HuH-7 (cell line): ENCODE measurements around the gene IGIP.

Experiments used
- DNase-seq: peaks from one replicate; pipeline ENCODE4 v3.0.0; 2011; ENCODE audit warnings: low spot score

IGIP gene

DNA sequence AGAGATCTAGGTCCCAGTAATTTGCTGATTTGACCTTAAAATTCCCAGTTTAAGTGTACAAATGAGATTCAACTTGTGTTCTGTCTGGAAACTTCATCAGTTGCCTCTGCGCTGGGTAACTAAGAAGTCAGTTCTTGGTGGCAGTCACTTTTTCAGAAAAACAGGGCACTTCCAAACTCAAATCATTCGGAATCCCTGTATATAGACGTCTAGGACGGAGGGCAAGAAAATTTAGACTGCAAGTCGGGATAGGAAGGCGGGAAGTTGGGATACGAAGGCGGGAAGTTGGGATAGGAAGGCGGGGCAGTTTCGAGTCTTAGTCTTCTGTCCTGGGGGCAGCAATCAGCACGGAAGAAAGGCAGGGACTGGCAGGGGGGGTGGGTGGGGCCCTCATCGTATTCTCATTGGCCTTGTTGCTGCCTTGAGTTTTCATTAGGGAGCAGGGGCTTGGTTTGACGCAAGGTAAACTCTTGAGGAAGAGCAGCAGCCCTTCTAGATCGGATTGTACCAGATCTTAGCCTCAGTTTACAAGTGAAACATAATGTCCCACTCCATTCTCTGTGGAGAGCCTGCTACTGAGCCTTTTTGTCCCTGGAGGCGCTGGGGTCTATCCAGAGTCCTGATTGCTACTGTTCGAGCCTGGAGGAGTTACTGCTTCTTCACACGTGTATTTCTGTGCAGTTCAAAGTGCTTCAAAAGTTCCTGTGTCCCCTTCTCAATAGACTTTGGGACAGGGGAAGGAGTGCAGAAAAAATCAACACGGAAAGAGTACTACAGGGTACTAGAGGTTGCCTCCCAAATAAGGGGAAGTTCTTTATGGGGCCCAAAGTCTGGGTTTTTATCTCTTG is 14.5 kb upstream of the IGIP start:
- DNase-seq = no peak

DNA sequence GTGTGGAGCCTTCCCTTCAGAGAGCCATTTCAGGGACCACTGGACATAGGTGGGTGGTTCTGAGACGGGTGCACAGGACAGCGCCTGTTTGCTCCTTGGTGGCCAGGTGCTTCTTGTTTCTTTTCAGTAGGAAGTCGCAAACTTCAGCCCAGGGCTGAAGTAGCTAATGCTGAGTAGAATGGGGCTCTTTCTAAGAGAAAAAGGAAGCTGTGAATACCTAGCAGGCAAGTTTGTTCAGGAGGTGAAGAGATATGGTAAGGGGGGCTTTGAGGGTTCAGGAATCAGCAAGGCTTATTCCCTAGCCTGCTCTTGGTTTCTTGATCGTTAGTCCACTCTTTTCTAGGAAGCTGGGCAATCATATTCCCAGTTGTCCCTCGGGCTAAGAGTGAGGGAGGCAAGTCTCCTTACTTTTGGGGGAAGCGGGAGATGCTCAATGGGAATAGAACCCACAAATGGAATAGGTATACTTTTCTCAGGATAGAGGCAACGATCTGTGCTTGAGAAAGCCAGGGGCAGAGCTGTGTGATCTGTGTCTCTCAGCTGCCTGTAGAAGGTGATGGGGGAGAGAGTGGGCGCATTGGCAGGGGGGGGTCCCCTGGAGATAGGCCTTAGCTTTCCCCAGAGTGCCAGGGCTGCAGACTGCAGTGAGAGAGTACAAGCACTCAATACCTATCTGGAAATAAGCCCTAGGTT is 13.7 kb upstream of the IGIP start:
- DNase-seq = no peak

DNA sequence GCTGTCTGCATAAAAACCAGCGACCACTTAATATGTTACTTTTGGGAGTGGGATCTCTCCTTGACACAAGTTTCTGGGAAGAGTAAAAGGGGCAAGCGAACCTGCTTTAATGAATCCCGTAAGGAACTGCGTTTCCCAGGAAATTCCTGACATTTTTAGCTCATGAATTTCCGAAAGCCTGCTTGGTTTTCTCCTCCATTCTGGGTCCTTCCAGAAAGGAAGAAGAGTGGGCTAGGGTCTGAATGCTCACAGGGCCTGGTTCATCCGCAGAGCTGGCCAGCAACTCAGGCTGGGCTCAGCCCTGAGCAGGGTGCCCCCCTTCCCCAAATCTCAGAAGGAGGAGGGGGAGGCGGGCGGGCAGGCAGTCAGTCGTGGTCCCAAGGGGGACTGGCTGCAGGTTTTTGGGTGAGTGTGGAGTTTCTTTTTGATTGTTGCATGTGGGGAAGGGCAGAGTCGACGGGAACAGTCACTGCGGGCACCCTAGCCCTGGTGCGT is 13.0 kb upstream of the IGIP start:
- no peak for DNase-seq

DNA sequence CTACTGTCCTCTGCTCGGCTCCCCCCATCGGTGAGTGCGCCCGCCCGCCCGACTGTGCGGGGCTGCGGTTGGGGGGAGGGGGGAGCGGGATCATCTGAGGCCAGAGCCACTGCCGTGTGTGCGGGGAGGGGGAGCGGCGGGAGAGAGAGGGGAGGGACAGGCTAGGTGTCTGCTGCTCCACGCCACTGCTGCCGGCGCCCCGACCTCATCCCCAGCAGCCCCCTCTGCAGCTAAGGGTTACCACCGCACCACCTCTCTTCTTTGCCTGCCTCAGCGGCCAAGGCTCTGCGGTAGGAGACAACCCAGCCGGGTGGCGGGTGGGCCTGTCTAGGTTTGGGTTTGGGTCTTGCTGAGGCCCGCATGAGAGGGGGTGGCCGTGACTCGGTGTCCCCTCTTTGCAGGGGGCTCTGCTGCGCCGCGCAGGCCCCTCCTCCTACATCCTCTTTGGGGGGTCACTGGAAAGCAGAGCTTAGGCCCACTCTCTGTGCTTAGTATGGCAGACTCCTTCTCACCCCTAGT is 12.5 kb upstream of the IGIP start:
- DNase-seq = no peak

DNA sequence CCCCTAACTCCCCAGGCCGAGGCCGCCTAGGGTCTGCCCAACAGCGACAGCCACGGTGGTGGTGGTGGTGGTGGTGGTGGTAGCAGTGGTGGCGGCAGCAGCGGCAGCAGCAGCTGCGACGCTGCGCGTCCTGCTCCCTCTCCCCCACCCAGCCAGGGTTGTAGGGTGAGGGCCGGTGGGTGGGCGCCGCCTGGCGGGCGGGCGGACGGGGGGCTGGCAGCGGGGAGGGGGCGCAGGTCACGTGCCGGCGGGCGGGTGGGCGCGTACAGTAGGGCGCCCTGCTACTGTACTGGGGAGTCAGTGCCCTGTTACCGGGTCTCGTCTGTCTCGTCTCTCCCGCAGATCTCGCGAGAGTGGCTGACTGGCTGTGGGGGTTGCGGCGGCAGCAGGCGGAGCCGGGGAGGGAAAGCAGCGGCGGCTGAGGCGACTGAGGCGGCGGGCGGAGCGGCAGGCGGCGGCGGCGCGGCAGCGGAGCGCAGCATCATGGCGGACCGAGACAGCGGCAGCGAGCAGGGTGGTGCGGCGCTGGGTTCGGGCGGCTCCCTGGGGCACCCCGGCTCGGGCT is 12.0 kb upstream of the IGIP start, which contains the start of gene PURA:
Gene PURA, plus strand, starts transcription at position 411 of the 565 bp plus-strand sequence. Its CDS starts 73 bp downstream, at position 484.
- peak; percentile 91 for DNase-seq

DNA sequence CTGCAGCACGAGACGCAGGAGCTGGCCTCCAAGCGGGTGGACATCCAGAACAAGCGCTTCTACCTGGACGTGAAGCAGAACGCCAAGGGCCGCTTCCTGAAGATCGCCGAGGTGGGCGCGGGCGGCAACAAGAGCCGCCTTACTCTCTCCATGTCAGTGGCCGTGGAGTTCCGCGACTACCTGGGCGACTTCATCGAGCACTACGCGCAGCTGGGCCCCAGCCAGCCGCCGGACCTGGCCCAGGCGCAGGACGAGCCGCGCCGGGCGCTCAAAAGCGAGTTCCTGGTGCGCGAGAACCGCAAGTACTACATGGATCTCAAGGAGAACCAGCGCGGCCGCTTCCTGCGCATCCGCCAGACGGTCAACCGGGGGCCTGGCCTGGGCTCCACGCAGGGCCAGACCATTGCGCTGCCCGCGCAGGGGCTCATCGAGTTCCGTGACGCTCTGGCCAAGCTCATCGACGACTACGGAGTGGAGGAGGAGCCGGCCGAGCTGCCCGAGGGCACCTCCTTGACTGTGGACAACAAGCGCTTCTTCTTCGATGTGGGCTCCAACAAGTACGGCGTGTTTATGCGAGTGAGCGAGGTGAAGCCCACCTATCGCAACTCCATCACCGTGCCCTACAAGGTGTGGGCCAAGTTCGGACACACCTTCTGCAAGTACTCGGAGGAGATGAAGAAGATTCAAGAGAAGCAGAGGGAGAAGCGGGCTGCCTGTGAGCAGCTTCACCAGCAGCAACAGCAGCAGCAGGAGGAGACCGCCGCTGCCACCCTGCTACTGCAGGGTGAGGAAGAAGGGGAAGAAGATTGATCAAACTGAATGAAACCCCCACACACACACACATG is 11.2 kb upstream of the IGIP start:
- no peak for DNase-seq

DNA sequence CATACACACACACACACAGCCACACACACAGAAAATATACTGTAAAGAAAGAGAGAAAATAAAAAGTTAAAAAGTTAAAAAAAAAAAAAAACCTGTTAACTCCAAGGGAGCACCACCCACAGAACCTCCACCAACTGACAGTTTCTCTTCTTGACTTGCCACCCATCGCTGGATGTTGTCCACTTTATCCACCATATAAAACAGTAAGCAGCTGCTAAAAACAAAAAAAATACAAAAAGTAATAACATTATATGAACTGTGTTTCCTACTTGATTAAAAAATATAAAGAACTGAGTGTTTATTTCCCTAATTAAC is 10.6 kb upstream of the IGIP start:
- no peak for DNase-seq

DNA sequence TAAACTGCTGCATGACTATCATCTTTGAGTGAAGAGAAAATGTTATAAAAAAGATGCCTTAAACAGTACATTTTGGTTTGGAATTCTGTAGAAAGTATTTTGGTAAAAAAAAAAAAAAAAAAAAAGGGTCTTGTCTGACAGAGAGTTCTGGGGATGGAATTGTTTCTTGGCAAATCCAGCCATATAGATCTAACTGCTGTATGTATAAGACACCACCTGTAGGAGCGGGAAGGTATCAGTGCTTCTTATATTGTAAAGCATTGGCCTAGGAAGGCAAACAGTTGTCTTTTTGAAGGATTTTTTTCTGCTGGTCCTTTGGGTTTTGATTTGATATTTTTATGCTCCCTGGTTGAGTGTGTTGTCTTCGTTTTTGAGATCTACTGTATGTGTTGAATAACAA is 9.0 kb upstream of the IGIP start:
- no peak for DNase-seq

DNA sequence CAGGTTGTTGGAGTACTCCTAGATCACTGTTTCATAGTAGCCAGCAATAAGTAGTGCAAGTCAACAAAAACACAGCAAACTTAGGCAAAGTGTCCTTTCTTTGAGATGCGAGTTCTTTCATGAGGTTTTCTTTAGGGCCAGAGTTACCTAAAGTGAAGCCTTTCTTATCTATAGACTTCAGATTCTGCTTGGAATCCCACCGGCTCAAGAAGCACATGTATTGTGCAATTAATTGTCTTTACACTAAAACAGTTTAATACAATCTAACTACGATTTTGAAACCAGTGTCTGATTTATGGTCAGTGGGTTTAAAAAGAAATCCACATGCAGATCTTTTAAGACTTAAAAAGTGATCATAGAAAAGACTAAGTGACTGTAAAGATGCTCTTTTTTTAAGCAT is 8.2 kb upstream of the IGIP start:
- DNase-seq = no peak

DNA sequence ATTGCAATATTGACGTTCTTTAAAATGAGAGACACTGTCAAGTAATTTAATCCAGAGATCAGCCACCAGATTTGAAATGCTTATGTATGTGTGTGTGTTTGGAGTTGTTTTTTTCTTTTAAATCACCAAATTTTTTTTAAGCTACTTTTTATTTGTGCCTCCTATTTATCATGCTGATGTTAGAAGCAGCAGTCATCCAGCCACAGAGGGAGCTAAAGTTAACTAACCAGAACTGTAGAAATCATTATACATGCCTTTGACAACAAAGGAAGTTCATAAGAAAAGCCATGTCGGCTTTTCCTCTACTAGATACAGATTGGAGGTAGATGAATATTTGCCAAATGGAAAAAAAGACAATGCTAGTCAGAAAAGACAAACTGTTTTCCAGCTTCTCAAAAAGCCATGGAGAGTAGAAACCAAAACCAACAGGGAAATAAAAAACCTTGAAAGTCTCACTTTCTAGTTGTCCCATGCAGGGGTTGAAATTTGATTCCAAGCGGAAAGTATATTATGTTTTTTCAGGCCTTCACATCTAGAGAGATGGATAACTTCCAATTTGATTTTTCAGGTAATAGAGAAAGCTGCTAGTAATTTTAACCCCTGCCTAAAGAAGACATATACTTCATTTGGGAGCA is 7.3 kb upstream of the IGIP start:
- no peak for DNase-seq

DNA sequence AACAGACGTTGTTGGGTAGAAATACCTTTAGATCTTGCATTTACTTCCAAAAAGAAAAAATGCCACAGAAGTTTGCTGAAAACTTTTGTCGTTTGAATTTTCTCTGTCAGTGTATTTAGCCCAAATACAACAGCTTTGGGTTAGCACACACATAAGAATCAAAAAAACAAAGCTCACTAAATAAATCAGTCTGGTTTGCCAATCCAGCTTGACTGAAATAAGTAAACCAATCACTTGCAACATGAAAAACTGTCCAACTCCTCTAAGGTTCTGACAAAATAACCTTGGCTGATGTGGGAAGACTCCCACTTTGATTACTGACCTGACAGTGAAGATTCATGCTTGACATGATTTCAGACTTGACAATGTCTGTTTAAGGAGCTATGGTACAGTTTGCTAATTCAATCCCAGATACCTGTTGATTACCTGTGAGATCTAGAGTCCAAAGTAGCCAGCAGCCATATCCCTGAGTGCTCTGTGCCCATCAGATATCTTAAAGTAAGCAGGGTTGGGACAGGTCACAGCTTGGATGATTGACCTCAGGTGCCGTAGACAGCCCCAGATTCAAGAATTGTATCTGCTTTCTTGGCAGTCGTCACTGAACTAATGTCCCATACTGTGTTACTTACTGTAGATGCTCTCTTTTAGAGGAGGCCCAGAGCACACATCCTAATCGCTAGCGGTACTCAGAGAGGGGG is 727 bp downstream of the IGIP start:
- DNase-seq = no peak

DNA sequence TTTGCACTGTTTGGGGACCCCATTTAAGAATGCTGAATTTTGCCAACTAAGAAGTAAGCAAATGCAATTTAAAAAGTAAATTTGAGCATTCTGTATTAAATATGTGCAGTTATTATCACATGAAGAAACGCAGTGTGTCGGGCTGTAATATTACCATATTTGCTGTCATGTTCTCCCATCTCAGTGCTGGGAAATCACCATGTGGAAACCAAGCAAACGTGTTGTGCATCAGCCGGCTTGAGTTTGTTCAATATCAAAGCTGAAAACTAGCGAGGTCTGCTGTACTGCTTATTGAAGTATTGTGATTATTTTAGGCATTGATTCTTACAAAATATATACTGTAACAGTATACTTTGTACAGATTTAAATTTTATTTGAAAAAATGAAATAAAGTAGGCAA is 2.6 kb downstream of the IGIP start:
- no peak for DNase-seq

DNA sequence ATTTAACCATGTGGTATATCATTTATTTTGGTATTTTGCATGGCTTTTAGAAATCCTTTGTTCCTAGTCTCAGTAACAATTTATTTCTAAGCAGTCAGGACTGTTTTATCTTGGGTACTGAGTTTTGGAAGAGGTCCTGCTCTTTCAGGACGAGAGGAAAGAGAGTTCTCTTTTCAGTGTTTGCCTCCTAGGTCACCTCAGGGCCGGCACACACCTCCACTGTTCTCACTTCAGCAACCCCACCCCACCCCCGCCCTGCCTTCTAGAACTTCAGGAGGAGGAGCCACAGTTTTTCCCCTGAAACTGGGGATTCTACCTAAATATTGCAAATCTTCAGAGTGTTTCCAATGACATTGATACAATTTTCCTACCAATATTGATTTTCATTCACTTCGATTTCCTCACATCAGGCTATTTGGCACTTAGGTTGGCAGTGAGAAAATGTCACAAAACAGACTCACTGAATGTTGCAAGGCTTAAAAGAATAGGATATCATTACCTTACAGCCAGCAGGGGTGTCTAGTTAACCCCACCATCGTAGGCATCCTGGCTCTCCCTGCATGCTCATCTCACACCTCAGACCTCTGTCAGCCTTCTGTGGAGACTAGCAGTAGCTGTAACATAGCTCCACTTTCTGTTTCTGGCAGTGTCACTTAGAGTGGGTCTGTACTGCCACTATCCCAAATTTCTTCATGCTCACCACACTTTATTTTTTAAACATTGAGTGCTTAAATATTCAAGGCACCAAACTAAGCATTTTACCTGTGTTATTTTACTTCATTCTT is 5.4 kb downstream of the IGIP start:
- DNase-seq = no peak

DNA sequence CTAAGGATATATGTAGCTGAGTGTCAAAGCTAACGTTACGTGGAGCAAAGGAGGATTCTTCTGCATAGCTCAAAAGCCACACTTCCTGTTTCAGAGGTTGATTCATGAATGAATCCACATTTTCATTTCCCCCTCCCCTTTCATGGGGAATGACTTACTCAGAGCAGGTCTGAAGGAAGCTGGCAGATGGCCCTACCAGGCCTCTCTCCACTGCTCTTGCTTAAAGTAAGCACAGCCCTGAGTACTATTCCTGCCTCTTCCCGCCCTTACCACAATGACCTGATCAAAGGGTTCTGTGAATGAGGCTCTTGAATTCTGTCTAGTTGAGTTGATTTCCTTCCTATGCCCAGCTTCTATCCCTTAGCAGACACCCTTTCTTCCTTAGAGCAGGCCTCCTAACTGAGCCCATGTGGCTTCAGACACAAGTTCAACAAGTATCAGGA is 6.3 kb downstream of the IGIP start:
- no peak for DNase-seq

DNA sequence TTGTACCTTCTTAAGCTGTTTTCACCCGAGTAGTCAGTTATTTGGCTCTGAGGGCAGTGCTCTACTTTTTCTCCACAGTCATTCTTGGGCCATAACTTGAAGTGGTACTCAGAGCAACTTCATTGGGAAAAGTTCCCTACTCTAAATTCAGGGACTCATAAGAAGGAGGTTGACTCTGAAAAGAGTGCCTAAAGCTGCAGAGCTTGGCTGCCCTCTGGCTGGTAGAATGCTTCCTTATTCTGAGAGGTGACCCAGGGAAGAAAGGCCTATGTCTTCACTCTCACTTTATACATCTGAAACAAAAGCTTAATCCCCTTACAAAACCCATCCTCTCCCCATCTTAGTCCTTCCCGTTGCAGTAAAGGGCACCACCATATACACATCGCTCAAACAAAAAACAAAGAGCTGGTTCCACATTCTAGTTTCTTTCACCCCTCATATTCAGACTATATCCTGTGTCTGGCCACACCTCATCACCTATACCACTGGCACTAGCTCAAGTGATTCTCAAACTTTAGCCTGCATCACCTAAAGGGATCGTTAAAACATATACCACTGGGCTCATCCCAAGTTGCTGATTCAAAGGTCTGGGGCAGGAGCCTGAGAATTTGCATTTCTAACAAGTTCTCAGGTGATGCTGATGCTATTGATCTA is 7.9 kb downstream of the IGIP start:
- DNase-seq = no peak

DNA sequence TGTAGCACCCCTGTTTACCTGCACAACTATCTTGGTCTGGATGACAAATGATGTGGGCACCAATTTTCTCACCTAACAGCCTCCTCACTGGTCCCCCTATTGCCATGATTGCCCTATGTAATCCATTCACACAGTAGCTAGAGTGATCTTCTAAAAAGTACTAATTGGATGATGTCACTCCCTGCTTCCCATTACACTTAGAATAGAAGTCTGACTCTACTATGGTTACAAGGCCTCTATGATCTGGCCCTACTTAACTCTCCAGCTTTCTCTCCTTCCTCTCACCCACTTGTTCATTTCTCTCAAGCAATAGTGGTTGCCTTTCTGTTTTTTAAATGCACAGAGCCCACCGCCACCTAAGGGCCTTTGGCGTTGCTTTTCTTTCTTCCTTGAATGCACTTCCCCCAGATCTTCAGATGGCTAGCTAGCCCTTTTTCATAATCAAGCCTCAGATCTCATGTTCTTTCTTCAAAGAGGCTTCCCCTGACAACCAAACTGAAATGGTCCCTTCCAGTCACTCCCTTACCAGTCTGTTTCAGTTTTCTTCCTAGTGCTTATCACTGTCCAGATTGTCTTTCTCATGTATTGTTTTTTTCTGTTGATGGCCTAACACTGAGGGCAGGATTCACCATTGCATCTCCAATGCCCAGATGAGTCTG is 8.7 kb downstream of the IGIP start:
- no peak for DNase-seq

DNA sequence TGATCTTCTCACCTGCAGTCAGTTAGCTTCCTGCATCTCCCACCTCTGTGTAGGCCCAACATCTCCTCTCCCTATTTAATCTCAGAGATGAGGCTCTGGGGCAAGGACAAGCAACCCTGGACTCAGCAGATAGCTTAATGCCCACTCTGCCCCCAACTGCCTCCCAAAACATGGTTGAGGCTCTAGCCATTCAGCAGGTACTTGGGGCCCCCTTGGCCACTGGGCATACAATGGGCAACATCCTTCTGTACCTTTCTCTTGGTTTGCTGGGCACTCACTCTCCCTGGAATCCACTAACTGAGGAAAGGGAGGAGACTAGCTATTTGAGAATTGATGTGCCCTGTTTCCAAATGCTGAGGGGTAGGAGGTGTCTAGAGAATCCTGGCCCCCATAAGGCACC is 9.4 kb downstream of the IGIP start:
- no peak for DNase-seq

DNA sequence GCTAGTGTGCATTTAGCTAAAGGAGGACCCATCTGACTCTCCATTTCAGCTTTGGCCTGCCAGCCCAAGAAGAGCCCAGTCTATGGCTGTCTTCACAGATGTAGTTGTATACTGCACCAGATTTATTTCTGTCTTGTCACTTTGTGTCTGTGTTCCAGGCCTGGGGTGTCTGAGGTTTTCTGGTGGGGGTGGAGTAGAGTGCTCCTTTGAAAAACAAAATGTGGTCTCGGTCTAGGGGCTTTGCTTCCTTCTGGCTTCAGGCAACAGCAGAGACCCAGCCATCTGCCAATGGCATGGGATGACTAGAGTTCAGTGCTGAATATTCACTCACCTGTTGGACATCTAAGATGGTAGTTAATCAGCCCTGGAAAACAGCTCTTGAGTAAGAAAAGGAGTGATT is 10.9 kb downstream of the IGIP start:
- DNase-seq = no peak

DNA sequence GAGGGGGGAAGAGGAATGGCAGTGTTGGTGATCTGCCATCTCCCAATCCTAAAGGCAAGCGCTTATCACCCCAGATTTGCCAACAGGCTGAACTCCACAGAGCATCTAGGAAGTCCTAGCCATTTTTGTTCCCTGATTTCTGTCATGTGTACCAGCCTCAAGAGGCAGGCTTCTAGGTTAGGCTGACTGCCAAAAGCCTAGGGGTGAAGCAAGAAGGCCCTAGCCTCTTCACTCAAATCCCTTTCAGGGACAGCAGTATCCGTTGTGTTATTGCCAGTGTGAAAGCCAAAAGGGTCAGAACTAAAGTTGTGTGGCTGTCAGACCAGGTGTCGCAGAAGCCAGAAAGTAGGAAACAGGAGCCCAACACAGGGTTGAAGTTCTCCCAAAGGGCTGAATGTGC is 14.7 kb downstream of the IGIP start:
- DNase-seq = no peak
